ENCODE measurements around the gene PTGS2.

- TF ChIP-seq GABPA (IDR thresholded peaks at IDR 0.05; ENCODE audit: low read depth) (no peak), SPI1 (IDR thresholded peaks at IDR 0.05; ENCODE audit: borderline replicate concordance, low read depth) (no peak)
- TF ChIP-seq, protein P1, sequence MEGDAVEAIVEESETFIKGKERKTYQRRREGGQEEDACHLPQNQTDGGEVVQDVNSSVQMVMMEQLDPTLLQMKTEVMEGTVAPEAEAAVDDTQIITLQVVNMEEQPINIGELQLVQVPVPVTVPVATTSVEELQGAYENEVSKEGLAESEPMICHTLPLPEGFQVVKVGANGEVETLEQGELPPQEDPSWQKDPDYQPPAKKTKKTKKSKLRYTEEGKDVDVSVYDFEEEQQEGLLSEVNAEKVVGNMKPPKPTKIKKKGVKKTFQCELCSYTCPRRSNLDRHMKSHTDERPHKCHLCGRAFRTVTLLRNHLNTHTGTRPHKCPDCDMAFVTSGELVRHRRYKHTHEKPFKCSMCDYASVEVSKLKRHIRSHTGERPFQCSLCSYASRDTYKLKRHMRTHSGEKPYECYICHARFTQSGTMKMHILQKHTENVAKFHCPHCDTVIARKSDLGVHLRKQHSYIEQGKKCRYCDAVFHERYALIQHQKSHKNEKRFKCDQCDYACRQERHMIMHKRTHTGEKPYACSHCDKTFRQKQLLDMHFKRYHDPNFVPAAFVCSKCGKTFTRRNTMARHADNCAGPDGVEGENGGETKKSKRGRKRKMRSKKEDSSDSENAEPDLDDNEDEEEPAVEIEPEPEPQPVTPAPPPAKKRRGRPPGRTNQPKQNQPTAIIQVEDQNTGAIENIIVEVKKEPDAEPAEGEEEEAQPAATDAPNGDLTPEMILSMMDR (IDR thresholded peaks at IDR 0.05; ENCODE audit: insufficient read depth, low read length) = no peak
- TF ChIP-seq, protein P2, sequence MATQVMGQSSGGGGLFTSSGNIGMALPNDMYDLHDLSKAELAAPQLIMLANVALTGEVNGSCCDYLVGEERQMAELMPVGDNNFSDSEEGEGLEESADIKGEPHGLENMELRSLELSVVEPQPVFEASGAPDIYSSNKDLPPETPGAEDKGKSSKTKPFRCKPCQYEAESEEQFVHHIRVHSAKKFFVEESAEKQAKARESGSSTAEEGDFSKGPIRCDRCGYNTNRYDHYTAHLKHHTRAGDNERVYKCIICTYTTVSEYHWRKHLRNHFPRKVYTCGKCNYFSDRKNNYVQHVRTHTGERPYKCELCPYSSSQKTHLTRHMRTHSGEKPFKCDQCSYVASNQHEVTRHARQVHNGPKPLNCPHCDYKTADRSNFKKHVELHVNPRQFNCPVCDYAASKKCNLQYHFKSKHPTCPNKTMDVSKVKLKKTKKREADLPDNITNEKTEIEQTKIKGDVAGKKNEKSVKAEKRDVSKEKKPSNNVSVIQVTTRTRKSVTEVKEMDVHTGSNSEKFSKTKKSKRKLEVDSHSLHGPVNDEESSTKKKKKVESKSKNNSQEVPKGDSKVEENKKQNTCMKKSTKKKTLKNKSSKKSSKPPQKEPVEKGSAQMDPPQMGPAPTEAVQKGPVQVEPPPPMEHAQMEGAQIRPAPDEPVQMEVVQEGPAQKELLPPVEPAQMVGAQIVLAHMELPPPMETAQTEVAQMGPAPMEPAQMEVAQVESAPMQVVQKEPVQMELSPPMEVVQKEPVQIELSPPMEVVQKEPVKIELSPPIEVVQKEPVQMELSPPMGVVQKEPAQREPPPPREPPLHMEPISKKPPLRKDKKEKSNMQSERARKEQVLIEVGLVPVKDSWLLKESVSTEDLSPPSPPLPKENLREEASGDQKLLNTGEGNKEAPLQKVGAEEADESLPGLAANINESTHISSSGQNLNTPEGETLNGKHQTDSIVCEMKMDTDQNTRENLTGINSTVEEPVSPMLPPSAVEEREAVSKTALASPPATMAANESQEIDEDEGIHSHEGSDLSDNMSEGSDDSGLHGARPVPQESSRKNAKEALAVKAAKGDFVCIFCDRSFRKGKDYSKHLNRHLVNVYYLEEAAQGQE (IDR thresholded peaks at IDR 0.05; ENCODE audit: insufficient replicate concordance, low read depth) = no peak
Measured at GRCh38 chr1:186708694-186709097, 28.5 kb upstream of the PTGS2 start.

Data from HL-60 (cell line).